GM21717 (cell line): Measurements from ENCODE around the gene NPL.
A peak's percentile ranks its signal among the peaks of the same experiment; 100 is the strongest.

Source experiments
- ATAC-seq: cut with Tn5 transposase; IDR thresholded peaks from one replicate; pipeline ENCODE4 v1.9.1; 2021; ENCODE audit warnings: mild to moderate bottlenecking, moderate library complexity; ENCODE audit not compliant: unreplicated experiment

Gene NPL

DNA sequence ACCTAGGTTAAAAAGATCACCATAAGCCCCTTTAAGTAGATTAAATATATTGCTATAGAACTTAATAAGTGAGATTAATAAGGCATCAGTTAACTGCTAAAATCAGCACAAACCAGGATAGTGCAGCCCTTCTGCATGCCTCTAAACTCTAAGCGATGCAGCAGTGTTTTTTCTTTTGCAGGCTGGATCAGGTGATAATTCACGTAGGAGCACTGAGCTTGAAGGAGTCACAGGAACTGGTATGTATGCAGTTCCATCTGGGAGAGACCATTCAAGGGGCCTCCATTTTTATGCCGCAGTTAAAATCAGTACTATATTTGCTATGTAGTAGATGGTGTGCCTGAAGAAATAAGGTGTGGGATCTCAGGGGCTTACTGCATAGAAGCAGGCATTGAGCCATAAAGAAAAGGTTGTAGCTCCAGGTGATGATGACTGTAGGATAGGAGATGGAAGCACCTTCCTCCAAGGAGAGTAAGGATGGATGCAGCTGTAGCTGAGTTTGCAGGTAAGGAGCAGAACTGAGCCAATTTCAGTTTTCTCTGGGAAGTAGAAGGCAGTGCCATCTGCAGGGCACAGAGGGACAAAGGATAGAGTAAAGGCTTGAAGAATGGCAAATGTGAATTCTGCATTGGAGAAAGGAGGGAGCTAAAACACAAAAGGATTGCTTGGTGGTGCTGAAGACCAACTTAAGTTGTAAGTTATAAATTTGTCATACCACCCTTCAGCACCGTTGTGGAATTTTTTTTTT lies 22.6 kb downstream of the NPL start:
- no peak for ATAC-seq

DNA sequence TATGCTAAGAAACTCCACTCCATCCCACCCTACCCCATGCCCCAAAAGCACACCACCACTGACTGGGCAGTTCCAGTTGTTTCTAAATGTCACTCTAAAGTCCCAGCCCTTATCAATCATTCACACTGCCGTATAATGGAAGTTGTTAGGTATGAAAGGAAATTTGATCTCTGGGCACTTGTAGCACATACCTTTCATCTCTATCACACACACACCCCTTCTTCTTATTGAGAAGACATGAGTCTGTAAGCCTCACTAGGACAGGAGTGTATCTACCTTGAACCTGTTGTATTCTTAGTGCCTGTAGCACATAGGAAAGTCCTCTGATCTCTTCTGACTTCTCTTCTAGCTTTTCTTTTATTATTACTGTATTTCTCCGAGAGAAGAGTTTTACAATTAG lies 27.3 kb downstream of the NPL start:
- no peak for ATAC-seq

DNA sequence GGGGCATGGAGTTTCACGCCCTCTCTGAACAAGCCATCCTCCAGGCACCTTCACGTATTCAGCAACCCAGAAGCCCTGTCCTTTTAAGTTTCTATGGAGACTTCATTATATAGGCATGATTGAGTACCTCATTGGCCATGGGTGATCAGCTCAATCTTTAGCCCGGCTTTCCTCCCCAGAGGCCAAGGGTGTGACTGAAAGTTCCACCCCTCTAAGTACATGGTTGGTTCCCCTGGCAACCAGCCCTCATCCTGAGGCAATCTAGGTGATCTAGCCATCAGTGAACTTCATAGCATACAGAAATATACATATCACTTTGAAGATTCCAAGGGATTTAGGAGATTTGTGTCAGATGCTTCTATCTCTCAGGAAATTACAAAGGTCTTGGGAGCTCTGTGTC lies 28.2 kb downstream of the NPL start:
- ATAC-seq = no peak

DNA sequence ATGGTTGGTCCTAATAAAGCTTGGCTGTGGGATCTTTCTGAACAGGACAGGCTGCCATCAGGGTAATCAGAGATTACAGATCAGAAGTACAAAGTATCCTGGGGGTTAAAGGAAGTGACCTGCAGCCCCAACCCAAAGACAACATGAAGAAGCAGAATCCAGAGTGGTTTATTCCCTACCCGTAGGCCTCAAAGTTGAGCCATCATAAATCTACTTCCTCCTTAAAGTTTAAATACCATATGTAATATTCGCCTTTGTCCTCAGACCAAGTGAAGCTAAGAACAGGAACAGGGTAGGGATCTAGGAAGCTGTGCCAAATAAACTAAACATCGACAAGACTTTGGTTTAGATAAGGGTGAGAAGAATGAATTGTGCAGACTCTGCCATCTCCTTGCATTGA lies 33.6 kb downstream of the NPL start:
- no peak for ATAC-seq

DNA sequence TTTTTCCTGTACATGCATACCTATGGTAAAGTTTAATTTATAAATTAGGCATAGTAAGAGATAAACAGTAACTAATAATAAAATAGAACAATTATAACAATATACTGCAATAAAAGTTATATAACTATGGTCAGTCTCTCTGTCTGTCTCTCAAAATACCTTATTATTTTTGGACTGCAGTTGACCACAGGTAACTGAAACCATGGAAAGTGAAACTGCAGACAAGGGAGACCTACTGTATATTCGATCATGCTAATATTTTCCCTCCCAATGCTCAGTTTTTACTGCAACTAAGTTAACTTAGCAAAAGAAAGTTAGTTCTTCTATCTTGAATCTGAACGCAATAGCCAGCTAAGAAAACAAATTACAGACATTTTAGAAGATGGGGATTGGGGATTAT lies 37.3 kb downstream of the NPL start:
- ATAC-seq = no peak

DNA sequence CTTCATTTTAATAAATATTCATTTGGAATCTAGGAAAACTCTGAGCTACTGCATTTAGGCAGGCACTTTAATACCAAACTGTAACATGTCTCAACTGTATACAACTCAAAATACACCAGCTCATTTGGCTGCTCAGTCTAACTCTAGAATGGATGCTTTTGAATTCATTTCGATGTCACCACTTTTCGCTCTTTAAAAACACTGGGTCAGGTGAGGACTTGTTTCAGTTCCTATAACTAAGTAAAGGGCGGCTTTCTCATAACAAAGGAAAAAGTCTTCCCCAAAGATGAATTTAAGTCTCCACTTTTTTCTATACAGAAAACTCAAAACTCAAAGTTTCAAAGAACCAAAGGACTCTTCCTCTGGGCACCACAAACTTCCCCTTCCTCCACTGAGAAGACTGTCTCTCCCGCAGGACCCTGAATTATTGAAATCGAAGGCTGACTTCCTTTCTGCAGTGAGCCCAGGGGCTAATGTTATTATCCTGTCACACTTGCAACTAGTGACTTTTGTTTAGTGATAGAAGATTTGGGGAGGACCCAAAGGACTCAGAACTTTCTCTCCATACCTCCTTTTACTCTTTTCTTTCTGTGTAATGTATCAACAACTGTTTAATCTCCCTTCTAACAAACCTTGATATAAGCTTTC lies 39.8 kb downstream of the NPL start:
- no peak for ATAC-seq

DNA sequence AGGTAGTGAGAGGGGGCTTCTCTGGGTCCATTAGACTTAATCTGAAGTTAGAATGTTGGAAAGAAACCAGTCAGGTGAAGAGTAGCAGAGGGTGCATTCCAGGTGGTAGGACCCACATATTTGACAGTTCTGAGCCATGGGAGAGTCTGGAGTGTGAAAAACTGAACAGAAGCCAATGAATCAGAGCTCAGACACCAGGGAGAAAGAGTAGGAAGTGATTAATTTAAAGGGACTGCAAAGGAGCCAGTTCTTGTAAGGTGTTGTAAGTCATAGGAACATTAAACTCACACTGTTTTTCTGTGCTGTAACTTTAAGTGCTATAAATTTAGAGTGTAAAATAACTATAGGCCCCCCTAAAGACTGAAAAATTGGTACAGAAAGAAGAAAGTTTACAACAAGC lies 43.7 kb downstream of the NPL start:
- ATAC-seq = no peak

DNA sequence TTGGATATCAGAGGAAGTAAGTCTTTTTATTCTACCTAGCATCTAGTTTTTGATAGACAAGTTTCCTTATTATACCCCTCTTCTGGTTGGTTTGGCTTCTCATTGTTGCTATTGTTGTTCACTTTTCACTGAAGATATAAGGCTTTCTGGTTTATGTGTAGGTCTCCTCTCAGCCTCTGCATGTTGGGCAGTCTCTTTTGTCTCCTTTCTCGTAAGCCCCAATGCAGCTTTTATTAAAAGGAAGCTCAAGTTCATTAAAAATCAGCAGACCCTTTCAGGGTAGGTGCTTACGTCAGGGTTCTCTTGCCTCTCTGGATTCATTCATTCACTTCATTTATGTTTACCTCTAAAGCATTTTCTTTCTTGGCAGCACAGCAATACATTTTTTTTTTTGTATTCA lies 44.8 kb downstream of the NPL start:
- no peak for ATAC-seq

DNA sequence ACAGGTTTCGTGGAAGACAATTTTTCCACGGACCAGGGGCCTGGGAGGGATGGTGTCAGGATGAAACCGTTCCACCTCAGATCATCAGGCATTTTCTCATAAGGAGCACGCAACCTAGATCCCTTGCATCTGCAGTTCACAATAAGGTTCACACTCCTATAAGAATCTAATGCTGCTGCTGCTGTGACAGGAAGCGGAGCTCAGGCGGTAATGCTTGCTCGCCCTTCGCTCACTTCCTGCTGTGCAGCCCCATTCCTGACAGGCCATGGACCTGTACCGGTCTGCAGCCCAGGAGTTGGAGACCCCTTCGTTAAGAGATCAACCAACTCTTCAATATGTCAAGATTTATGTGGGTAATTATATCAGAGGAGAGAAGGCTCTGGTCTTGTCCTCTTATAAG lies 46.2 kb downstream of the NPL start:
- no peak for ATAC-seq

DNA sequence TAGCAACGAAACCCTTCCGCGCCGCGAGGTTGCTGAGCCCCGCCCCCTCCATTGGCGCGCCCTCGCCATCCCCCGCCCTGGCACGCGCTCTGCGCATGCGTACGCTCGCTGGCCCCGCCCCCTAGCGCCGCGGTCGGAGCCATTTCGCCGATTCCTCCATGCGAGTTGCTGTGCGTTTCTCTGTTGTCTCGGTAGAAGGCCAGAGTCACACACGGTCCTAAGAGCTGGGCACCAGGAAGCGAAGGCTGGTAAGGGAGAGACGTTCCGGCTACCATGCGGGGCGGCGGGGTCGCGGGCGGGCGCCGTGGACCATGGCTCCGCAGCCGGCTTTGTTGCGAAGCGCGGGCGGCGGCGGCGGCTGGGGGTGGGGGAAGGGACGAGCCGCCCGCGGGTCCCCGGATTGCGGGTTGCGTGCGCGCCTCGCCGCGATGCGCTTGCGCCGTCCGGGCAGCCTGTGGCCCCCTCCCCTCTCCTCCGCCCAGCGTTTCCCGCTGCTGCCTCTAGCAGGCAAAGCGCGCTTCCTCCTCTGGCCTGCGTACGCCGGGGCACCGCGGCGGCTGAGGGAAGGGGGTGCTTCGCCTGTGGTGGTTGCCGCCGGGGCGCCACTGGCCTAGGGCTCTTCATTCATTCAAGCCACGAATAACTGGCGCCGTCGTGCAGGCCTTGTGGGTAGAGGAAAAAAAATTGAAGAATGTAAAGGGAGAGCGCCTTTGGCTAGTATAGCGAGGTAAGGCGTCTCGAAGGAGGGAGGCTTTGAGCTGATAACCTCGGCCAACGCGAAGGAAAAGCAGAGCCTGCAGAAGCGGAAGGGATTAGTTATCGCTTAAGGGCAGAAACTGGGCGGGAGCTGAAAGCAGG lies 49.9 kb downstream of the NPL start, which contains the start of gene DHX9:
Gene DHX9 (plus strand): TSS at position 139 of the 858 bp plus-strand sequence. CDS start 3,220 bp downstream, outside the sequence.
- peak; percentile 71 for ATAC-seq

DNA sequence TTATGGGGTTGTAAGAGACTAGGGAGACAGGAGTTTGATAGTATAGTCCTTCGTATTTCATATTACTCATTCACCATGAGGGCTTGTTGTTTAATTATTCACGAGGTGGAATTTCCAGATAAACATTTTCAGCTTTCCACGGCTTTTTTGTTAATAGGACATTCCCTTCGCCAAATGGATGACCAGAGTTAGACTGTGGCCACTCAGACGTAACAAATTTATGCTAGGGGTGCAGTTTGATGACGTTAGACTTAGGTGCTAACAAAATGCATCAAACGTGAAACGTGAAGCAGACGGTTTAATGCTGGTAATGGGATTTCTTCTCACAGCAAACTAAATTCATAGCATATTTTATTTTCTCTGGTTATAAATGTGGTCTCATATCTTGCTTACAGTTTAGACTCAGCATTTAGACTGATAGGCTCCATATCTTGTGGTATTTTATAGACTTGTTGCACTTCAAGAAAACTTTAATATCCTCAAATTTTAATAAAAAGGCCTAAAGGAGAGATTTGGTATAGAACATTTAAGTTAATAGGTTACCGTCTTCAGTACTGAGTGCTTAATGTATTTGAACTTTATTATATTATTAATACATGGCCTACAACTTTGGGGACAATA lies 51.9 kb downstream of the NPL start:
- no peak for ATAC-seq

DNA sequence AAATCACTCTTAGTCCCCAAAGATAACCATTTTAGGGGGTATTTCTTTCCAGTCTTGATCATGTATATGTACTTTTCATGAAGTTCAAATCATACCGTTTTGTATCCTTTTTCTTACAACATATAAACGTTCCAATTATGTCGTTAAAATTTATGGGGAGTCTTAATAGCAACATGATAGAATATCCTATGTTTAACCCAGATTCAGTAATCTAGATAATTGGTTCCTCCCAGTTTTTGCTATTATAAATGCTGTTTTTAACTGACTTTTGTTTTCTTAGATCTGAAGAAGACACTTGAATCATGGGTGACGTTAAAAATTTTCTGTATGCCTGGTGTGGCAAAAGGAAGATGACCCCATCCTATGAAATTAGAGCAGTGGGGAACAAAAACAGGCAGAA lies 52.7 kb downstream of the NPL start:
- ATAC-seq = no peak

DNA sequence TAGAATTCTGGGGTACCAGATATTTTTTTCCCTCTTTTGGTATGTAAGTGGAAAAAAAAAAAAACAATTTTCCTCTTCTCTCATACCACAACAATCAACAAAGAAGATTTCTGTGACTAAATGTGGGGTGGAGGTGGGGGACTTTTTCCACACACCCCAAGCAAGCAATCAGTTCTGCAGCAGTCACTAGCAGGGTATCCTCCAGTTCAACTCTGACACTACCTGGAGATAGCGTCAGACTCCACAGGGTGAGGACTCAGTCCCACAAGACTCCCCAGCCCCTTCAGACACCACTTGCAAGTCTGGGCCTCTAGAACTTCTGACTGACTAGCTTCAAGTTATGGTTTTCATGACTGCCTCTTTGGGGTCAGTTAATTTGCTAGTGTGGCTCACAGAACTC lies 55.8 kb downstream of the NPL start:
- ATAC-seq = no peak

DNA sequence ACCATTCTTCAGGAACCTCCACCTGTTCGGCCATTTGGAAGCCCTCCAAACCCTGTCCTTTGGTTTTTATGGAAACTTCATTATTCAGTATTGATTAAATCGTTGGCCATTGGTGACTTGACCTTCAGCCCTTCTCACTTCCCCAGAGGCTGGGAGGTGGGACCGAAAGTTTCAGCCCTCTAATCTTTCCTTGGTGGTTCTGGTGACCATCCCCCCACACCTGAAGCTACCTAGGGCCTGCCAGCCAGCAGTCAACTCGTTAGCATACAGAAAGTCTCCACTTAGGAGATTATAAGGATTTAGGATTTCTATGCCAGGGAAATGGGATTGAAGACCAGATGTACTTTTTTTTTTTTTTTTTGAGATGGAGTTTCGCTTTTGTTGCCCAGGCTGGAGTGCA lies 56.3 kb downstream of the NPL start:
- no peak for ATAC-seq

DNA sequence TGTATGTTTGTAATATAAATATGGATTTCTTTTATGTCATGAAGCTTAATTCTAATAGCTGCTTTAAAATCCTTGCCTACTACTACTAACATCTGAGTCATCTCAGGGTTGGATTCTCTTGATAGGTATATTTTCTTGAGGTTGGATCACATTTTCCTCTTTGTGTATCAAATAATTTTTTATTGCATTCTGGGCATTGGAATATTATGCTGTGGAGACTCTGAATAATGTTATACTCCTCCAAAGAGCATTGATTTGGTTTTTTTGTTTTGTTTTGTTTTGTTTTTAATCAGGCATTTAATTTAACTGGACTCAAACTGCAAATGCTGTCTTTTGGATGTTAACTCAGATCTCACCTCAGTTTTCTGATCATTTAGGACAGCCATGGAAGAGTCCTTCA lies 57.5 kb downstream of the NPL start:
- no peak for ATAC-seq

DNA sequence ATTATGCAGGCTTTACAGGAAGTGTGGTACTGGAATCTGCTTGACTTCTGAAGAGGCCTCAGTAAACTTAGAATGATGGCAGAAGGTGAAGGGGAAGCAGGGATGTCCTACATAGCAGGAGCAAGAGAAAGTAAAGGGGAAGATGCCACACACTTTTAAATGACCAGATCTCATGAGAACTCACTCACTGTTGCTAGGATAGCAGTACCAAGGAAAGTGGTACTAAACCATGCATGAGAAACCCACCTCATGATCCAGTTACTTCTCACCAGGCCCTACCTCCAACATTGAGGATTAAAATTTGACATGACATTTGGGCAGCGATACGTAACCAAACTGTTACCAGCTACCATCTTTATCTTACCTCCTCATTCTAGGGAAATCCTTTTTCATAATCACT lies 59.2 kb downstream of the NPL start:
- no peak for ATAC-seq

DNA sequence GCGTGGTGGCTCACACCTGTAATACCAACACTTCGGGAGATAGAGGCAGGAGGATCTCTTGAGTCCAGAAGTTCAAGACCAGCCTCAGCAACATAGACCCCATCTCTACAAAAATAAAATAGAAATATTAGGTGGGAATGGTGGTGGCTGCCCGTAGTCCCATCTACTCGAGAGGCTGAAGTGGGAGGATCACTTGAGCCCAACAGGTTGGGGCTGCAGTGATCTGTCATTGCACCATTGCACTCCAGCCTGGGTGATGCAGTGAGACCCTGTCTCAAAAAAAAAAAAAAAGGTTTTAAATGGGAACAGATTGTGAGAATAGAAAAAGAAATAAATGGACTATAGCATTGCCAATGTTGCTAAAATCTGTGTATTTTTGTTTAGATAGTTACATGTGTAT lies 60.7 kb downstream of the NPL start:
- no peak for ATAC-seq

DNA sequence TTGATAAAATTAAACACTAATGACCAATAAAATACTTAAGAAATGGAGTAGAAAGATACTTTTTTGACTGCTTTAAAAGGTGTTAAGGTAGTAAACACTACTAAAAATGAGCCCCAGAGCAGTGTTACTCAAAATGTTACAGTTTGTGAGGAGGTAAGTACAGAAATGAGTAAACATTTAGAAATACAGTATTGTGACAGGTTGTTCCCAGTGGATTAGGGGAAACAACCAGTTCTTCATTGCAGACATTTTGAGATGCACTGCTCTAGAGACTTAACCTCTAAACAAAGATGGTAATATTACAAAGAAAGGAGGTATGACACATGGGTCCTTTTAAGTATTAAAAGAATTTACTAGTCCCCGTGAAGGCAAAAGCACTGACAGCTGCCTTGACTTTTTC lies 62.3 kb downstream of the NPL start:
- ATAC-seq = no peak

DNA sequence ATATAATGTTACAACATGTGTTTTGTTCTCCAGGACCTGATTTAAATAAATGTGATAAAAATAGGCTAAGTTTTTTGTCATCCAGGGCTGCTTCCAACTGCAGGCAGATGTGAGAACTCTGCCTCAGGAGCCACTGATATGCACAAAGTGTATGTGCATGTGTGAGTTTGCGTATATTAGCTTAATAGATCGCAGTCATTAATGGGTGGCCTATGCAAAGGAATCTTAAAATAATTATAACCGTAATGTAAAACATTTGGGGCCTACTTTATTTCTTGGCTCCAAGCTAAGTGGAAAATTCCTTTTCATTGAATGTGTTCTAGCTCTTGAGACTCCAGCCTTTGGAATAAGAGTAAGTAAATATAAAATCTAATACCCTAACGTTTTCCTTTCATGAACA lies 66.3 kb downstream of the NPL start:
- no peak for ATAC-seq

DNA sequence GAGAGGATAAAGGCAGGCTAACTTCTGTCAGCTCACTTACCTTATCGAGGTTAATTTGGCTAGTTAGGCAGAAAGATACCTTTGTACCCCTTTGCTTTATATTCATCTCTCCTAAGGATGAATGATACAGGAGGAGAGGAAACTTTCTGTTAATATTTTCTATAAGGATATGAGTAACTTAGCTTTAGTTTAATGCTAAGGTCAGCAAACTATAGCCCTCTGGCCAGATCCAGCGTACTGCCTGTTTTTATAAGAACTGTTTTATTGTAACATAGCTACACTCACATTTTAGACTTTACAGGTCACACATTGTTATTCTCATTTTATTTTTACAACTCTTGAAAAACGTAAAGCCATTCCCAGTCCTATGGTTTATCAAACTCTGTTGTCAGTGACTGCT lies 67.6 kb downstream of the NPL start:
- no peak for ATAC-seq

DNA sequence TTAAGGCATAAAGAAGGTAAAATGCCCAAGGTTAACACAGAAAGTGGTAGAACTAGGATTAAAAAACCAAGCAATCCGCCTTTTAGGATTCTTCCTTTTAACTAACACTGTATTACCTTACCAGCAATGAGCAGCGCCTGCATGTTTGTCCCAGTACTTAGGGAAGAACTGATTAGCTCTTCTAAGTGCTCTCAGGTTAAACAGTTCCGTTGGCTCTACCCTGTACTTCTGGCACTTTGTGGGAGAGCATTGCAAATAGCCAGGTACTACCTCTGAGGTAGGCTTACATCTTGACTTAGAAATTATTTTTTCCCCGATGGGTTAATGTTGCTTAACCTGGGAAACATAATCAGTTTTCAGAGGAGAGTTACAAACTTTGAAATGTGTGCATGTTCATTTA lies 71.1 kb downstream of the NPL start:
- no peak for ATAC-seq
